Right lobe of liver (tissue), 4 donors: Measurements from ENCODE around the gene PPP1R37.

Experiments
- POLR2A ChIP-seq: fragments of 450-650 bp; IDR thresholded peaks from one replicate; pipeline ENCODE4 v1.6.1; 2017; ENCODE audit warnings: antibody characterized with exemption, mild to moderate bottlenecking
- TF ChIP-seq, protein P1 (sequence below), 4 donors: fragments of 200-600 bp in 3 of 4; fragments of 450-650 bp in 1 of 4; IDR thresholded peaks; one replicate each; pipeline versions ENCODE4 v1.5.1 to v1.8.0; 2016 to 2022; ENCODE audit warnings: antibody characterized with exemption in 4 of 4, mild to moderate bottlenecking in 2 of 4
- donor health status: DM: no; HTN: no; CAD: no.
- donor health status: DM: no; HTN: no; CAD: no.
- donor health status: DM: no; HTN: yes; CAD: no.

DNA sequence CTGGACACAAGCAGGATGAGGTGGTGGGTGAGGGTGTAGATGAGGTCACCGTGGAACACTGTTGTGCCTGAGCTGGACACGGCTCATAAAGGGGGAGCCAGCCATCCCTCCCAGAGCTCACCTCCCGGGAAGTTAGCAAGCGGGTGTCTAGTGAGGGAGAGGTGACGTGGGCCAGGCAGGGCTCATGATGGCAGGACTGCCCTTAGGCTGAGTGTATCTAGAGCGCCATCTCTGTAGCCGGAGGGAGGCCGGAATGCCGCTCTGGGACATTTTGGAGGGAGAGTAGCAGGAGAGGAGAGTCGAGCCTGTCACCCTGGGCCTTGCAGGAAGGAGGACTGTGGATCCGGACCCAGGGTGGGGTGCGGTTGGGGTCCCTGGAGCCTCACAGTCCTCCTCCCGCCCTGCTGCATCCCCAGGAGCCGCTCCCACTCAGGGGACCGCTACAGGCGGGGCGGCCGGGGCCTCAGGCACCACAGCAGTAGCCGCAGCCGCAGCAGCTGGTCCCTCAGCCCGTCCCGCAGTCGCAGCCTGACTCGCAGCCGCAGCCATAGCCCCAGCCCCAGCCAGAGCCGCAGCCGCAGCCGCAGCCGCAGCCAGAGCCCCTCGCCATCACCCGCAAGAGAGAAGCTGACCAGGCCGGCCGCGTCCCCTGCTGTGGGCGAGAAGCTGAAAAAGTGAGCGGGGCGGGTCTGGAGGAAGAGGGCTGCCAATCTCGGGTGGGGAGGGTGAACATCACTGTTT is 25.9 kb upstream of the PPP1R37 start:
- no peak for TF ChIP-seq POLR2A
- TF ChIP-seq, protein P1, sequence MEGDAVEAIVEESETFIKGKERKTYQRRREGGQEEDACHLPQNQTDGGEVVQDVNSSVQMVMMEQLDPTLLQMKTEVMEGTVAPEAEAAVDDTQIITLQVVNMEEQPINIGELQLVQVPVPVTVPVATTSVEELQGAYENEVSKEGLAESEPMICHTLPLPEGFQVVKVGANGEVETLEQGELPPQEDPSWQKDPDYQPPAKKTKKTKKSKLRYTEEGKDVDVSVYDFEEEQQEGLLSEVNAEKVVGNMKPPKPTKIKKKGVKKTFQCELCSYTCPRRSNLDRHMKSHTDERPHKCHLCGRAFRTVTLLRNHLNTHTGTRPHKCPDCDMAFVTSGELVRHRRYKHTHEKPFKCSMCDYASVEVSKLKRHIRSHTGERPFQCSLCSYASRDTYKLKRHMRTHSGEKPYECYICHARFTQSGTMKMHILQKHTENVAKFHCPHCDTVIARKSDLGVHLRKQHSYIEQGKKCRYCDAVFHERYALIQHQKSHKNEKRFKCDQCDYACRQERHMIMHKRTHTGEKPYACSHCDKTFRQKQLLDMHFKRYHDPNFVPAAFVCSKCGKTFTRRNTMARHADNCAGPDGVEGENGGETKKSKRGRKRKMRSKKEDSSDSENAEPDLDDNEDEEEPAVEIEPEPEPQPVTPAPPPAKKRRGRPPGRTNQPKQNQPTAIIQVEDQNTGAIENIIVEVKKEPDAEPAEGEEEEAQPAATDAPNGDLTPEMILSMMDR (IDR thresholded peaks at IDR 0.05): no peak
